ENCODE measurements around the gene CFI.

CFI gene

DNA sequence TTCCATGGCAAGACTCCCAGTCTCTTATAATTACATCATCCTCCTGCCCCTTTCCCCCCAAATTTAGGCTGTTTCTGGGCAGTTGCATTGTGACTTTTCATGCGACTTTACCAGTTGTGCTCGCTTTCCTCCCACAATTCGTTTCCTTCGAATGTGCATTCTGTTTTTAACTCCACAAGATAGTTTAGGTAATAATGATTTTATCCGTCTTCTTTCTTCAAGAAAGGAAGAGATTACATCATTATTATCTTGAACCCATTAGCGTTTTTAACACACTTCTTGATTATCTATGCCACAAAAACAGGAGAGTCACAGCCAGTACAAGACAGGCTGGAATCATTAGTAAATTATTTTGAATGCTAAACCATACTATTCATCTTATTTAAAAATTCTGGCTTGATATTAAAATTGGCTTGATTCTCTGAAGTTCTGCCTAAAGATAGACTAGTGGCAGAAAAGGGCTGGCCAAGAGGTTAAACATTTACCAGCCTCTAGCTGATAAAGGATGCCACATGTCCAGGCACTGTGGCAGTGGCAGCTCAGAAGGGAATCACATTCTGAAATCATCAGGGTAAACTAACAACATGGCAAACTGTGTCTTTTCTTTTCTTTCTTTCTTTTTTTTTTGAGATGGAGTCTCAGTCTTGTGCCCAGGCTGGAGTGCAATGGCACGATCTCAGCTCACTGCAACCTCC, 52.3 kb downstream of the CFI start:
- DNase-seq (ENCODE audit: low read depth in 1 of 2, low spot score in 1 of 2): no peak
- Histone ChIP-seq H3K27me3 (ENCODE audit: insufficient read depth, poor library complexity, severe bottlenecking) (no peaks in the 10 kb centered on the region), H3K27ac (replicated peaks) (no peak overlapping the region), H3K4me3 (replicated peaks; ENCODE audit: insufficient read depth, low read length) (no peak overlapping the region)
- TF ChIP-seq, protein P1, sequence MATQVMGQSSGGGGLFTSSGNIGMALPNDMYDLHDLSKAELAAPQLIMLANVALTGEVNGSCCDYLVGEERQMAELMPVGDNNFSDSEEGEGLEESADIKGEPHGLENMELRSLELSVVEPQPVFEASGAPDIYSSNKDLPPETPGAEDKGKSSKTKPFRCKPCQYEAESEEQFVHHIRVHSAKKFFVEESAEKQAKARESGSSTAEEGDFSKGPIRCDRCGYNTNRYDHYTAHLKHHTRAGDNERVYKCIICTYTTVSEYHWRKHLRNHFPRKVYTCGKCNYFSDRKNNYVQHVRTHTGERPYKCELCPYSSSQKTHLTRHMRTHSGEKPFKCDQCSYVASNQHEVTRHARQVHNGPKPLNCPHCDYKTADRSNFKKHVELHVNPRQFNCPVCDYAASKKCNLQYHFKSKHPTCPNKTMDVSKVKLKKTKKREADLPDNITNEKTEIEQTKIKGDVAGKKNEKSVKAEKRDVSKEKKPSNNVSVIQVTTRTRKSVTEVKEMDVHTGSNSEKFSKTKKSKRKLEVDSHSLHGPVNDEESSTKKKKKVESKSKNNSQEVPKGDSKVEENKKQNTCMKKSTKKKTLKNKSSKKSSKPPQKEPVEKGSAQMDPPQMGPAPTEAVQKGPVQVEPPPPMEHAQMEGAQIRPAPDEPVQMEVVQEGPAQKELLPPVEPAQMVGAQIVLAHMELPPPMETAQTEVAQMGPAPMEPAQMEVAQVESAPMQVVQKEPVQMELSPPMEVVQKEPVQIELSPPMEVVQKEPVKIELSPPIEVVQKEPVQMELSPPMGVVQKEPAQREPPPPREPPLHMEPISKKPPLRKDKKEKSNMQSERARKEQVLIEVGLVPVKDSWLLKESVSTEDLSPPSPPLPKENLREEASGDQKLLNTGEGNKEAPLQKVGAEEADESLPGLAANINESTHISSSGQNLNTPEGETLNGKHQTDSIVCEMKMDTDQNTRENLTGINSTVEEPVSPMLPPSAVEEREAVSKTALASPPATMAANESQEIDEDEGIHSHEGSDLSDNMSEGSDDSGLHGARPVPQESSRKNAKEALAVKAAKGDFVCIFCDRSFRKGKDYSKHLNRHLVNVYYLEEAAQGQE (IDR thresholded peaks at IDR 0.05; ENCODE audit: insufficient replicate concordance, low read depth): no peak
- TF ChIP-seq, protein P2, sequence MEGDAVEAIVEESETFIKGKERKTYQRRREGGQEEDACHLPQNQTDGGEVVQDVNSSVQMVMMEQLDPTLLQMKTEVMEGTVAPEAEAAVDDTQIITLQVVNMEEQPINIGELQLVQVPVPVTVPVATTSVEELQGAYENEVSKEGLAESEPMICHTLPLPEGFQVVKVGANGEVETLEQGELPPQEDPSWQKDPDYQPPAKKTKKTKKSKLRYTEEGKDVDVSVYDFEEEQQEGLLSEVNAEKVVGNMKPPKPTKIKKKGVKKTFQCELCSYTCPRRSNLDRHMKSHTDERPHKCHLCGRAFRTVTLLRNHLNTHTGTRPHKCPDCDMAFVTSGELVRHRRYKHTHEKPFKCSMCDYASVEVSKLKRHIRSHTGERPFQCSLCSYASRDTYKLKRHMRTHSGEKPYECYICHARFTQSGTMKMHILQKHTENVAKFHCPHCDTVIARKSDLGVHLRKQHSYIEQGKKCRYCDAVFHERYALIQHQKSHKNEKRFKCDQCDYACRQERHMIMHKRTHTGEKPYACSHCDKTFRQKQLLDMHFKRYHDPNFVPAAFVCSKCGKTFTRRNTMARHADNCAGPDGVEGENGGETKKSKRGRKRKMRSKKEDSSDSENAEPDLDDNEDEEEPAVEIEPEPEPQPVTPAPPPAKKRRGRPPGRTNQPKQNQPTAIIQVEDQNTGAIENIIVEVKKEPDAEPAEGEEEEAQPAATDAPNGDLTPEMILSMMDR (IDR thresholded peaks at IDR 0.05; ENCODE audit: insufficient read depth, low read length): no peak
- TF ChIP-seq POLR2AphosphoS5 (IDR thresholded peaks at IDR 0.05; ENCODE audit: low read depth) (no peak), SPI1 (IDR thresholded peaks at IDR 0.05; ENCODE audit: borderline replicate concordance, low read depth) (no peak), GABPA (IDR thresholded peaks at IDR 0.05; ENCODE audit: low read depth) (no peak)

DNA sequence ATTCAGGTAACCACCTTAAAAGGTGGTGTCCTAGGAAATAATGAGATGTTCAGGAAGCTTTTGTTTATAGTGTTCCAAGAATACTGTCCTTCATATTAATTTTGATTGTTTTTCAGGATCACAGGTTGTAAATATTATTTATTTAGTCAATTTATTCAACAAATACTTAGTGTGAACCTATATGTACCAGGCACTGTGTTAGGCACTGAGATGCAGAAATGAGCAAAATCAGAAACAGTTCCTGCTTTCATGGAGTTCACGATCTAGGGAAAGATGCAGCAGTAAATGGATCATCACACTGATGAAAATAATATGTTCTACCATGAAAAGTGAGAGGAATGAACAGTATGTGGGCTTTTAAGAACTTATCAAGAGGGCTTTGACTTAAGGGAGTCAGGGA, 53.7 kb downstream of the CFI start:
- no peak for DNase-seq (ENCODE audit: low read depth in 1 of 2, low spot score in 1 of 2)
- H3K4me3 ChIP-seq (replicated peaks; ENCODE audit: insufficient read depth, low read length): no peak overlapping the region
- peaks cover 3% of the 10 kb centered on the region for H3K27me3 ChIP-seq (ENCODE audit: insufficient read depth, poor library complexity, severe bottlenecking)
- TF ChIP-seq POLR2AphosphoS5 (IDR thresholded peaks at IDR 0.05; ENCODE audit: low read depth) (no peak), SPI1 (IDR thresholded peaks at IDR 0.05; ENCODE audit: borderline replicate concordance, low read depth) (no peak), GABPA (IDR thresholded peaks at IDR 0.05; ENCODE audit: low read depth) (no peak)
- TF ChIP-seq, protein P1 (IDR thresholded peaks at IDR 0.05; ENCODE audit: insufficient replicate concordance, low read depth): no peak
- TF ChIP-seq, protein P2 (IDR thresholded peaks at IDR 0.05; ENCODE audit: insufficient read depth, low read length): no peak
- H3K27ac ChIP-seq (replicated peaks): no peak overlapping the region

DNA sequence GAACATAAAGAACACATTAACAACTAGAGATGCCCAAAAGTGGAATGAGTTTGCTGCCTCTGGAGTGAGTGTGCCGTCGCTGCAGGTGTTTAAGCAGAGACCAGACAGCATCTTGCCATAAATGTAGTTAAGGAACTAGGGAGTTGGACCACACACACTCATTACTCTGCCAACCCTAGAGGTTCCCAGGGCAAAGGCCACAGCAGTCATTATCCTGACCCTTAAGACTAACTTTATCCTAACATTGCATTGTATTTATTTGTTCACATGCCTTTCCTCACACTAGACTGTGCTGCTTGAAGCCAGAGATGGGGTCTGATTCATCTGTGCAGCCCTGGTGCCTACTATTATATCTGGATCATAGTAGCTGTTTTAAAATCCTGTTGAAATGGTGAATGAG, 55.1 kb downstream of the CFI start:
- Histone ChIP-seq H3K4me3 (replicated peaks; ENCODE audit: insufficient read depth, low read length) (no peak overlapping the region), H3K27ac (replicated peaks) (no peak overlapping the region), H3K27me3 (ENCODE audit: insufficient read depth, poor library complexity, severe bottlenecking) (peaks cover 3% of the 10 kb centered on the region)
- TF ChIP-seq POLR2AphosphoS5 (IDR thresholded peaks at IDR 0.05; ENCODE audit: low read depth) (no peak), GABPA (IDR thresholded peaks at IDR 0.05; ENCODE audit: low read depth) (no peak), SPI1 (IDR thresholded peaks at IDR 0.05; ENCODE audit: borderline replicate concordance, low read depth) (no peak)
- TF ChIP-seq, protein P2 (IDR thresholded peaks at IDR 0.05; ENCODE audit: insufficient read depth, low read length): no peak
- TF ChIP-seq, protein P1 (IDR thresholded peaks at IDR 0.05; ENCODE audit: insufficient replicate concordance, low read depth): no peak
- no peak for DNase-seq (ENCODE audit: low read depth in 1 of 2, low spot score in 1 of 2)
